ENCODE measurements around the gene AMD1. TPM values are rescaled to one million over a fixed set of nuclear protein-coding genes. Genes with fewer than 3 reads are reported as not detected.

The AMD1 gene
- total and polyA plus RNA-seq, 9 of the 15 experiments (the other 6 are each of a cell fraction or from before 2014, with no cell fraction given): 60.0 to 151 (median 85.6) TPM

DNA sequence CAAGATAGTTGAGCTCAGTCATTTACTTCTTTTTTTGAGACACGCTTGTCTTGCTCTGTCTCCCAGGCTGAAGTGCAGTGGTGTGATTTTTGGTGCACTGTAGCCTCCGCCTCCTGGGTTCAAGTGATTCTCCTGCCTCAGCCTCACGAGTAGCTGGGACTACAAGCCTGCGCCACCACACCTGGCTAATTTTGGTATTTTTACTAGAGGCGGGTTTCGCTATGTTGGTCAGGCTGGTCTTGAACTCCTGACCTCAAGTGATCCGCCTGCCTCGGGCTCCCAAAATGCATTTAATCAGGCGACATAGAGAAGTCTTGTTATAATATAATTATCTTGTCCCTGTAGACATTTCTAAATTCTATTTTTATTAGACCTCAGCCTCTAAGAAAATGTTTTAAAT, 6.1 kb downstream of the AMD1 start (continued):
- no peak for TF ChIP-seq ZNF3 (CRISPR knock-in tag; IDR thresholded peaks at IDR 0.05)
- TF ChIP-seq MAFK (IDR thresholded peaks at IDR 0.05; ENCODE audit: low read length): no peak
- TF ChIP-seq HOXB6 (CRISPR knock-in tag; IDR thresholded peaks at IDR 0.05; ENCODE audit: borderline replicate concordance): no peak
- no peak for TF ChIP-seq GATAD2A (IDR thresholded peaks at IDR 0.05)
- TF ChIP-seq, protein P1, sequence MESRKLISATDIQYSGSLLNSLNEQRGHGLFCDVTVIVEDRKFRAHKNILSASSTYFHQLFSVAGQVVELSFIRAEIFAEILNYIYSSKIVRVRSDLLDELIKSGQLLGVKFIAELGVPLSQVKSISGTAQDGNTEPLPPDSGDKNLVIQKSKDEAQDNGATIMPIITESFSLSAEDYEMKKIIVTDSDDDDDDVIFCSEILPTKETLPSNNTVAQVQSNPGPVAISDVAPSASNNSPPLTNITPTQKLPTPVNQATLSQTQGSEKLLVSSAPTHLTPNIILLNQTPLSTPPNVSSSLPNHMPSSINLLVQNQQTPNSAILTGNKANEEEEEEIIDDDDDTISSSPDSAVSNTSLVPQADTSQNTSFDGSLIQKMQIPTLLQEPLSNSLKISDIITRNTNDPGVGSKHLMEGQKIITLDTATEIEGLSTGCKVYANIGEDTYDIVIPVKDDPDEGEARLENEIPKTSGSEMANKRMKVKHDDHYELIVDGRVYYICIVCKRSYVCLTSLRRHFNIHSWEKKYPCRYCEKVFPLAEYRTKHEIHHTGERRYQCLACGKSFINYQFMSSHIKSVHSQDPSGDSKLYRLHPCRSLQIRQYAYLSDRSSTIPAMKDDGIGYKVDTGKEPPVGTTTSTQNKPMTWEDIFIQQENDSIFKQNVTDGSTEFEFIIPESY (CRISPR knock-in tag; IDR thresholded peaks at IDR 0.05): no peak

DNA sequence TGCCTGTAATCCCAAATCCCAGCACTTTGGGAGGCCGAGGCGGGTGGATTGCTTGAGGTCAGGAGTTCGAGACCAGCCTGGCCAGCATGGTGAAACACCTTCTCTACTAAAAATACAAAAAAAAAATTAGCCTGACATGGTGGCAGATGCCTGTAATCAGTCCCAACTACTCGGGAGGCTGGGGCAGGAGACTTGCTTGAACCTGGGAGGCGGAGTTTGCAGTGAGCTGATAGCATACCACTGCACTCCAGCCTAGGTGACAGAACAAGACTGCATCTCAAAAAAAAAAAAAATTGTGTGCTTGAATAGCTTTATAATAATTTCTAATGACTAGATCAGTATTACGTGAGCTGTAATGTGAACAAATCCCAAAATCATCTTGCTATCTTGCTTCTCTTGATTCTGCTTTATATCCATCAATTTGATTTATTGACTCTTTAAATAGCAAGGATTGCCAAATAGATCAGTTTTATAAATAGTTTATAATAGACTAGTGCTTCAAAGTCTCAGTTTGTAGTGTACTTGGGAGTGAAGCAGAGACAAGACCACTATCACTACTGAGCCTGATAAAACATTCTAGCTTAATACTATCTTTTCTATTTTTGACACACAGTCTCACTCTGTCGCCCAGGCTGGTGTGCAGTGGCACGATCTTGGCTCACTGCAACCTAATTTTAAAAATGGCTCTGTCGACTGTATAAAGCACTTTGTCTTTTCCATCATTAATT, 7.1 kb downstream of the AMD1 start:
- Histone ChIP-seq H3K9me3 (replicated peaks; ENCODE audit: control insufficient read depth, insufficient read depth, low read depth, low read length) (no peaks in the 10 kb centered on the region), H3K4me1 (replicated peaks in 1 of 2; ENCODE audit: control insufficient read depth in 2 of 2, insufficient read depth in 2 of 2, low read length in 2 of 2) (peaks cover 24 to 35% of the 10 kb centered on the region in 2 experiments; a peak in 4 of 5 replicates), H2AFZ (ENCODE audit: low read depth, low read length) (no peak overlapping the region), H3K27ac (ENCODE audit: extremely low read depth, low read depth, low read length) (no peak overlapping the region), H3K79me2 (ENCODE audit: control insufficient read depth, insufficient read depth, low read length) (peaks cover 100% of the 10 kb centered on the region), H3K36me3 (ENCODE audit: control insufficient read depth, insufficient read depth, low read length) (peaks cover 63% of the 10 kb centered on the region), H3K27me3 (ENCODE audit: control insufficient read depth in 2 of 2, insufficient read depth in 2 of 2, low read length in 2 of 2) (no peaks in the 10 kb centered on the region), H3K9ac (ENCODE audit: insufficient read depth in 1 of 2, low read depth in 2 of 2, low read length in 2 of 2) (no peak overlapping the region), H3K9me1 (ENCODE audit: control insufficient read depth, insufficient read depth, low read length) (no peaks in the 10 kb centered on the region), H4K20me1 (replicated peaks; ENCODE audit: control insufficient read depth, insufficient read depth, low read length) (peaks cover 59% of the 10 kb centered on the region), H3K4me2 (ENCODE audit: insufficient read depth, low read length) (no peak overlapping the region), H3K4me3 (no peak overlapping the region)
- WGBS (ENCODE audit: insufficient coverage, low coverage, missing lambda C conversion rate): 54% methylated on average over 9 of the region's 9 CpGs
- POLR2A ChIA-PET: interaction anchor here (0.6 to 1.7 kb wide), 8 partner anchors 8 to 77 kb away, joined by 3 to 7 read pairs (median 3); partner anchors contain the start of genes AMD1 and GTF3C6
- intact Hi-C loops (cut with micrococcal nuclease): no loop called here
- ATAC-seq: peak; percentile 35; the same call in 2 of the 3 replicates
- no peak for TF ChIP-seq ZNF707 (CRISPR knock-in tag; conservative IDR thresholded peaks at IDR 0.05)
- no peak for TF ChIP-seq ZKSCAN1 (IDR thresholded peaks at IDR 0.05; ENCODE audit: low read depth, low read length)
- TF ChIP-seq, protein P2, sequence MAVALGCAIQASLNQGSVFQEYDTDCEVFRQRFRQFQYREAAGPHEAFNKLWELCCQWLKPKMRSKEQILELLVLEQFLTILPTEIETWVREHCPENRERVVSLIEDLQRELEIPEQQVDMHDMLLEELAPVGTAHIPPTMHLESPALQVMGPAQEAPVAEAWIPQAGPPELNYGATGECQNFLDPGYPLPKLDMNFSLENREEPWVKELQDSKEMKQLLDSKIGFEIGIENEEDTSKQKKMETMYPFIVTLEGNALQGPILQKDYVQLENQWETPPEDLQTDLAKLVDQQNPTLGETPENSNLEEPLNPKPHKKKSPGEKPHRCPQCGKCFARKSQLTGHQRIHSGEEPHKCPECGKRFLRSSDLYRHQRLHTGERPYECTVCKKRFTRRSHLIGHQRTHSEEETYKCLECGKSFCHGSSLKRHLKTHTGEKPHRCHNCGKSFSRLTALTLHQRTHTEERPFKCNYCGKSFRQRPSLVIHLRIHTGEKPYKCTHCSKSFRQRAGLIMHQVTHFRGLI (CRISPR knock-in tag; IDR thresholded peaks at IDR 0.05): no peak
- DNase-seq (ENCODE audit: extremely low read depth in 1 of 4, low spot score in 3 of 4): peak in 1 of 4 experiments; percentile 42
- CTCF ChIA-PET (ENCODE audit: low intra/inter-chr PET ratio): no interaction called here
- FAIRE-seq: peak; percentile 11
- in situ Hi-C loops (cut with MboI): loop anchor here (10.0 kb wide), 1 partner anchor 197 kb away; no protein-coding TSS in a partner anchor
- BruUV-seq (replicated peaks): no TSS peak
